Measurements from ENCODE around the gene CABLES1. TPM values are rescaled to one million over a fixed set of nuclear protein-coding genes. Genes with fewer than 3 reads are reported as not detected.

CABLES1 gene
- total RNA-seq, 1 experiment from 2014 or later, result 29.5 TPM

DNA sequence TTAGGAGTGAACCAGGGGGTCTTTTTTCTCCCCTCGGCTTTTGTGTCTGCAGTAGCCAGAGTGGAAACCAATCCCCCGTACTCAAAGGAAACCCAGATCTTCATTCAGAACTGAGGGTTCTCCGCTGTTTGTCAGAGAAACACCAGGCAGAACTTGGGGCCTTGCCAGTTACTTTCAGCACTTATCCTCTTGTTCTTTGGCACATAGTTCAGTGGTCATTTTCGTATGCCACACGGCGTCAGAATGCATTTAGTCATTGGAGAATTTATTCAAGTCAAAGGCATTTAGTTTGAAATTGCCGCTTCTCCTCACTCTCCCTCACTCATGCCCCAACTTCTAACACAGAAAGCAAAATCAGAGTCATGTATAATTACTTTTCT lies 102.9 kb downstream of the CABLES1 start:
- CTCF ChIA-PET, result interaction anchor here (0.6 kb wide), 1 partner anchor 22 kb away, joined by 3 read pairs; no protein-coding TSS in a partner anchor
- no peaks in the 10 kb centered on the region for H3K9me3 ChIP-seq
- TF ChIP-seq, protein P1, sequence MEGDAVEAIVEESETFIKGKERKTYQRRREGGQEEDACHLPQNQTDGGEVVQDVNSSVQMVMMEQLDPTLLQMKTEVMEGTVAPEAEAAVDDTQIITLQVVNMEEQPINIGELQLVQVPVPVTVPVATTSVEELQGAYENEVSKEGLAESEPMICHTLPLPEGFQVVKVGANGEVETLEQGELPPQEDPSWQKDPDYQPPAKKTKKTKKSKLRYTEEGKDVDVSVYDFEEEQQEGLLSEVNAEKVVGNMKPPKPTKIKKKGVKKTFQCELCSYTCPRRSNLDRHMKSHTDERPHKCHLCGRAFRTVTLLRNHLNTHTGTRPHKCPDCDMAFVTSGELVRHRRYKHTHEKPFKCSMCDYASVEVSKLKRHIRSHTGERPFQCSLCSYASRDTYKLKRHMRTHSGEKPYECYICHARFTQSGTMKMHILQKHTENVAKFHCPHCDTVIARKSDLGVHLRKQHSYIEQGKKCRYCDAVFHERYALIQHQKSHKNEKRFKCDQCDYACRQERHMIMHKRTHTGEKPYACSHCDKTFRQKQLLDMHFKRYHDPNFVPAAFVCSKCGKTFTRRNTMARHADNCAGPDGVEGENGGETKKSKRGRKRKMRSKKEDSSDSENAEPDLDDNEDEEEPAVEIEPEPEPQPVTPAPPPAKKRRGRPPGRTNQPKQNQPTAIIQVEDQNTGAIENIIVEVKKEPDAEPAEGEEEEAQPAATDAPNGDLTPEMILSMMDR (IDR thresholded peaks at IDR 0.05; ENCODE audit: insufficient read depth in 1 of 2, low read depth in 1 of 2, low read length in 1 of 2, severe bottlenecking in 1 of 2, unreplicated experiment in 1 of 2), result no peak
- DNase-seq, result no peak
- no peak overlapping the region for H3K4me3 ChIP-seq (ENCODE audit: low read depth, low read length)
- no peaks in the 10 kb centered on the region for H3K4me1 Mint-ChIP-seq (ENCODE audit: low read depth, unreplicated experiment)
- H3K4me3 Mint-ChIP-seq (ENCODE audit: unreplicated experiment), result no peak overlapping the region
- POLR2A ChIA-PET, result no interaction called here
- peaks cover 29% of the 10 kb centered on the region for H3K36me3 Mint-ChIP-seq (ENCODE audit: insufficient read depth, unreplicated experiment)
- no peak overlapping the region for H3K27ac Mint-ChIP-seq (ENCODE audit: unreplicated experiment)
- H3K27me3 ChIP-seq (replicated peaks; ENCODE audit: control insufficient read depth, insufficient read depth, low read length), result no peaks in the 10 kb centered on the region
- intact Hi-C loops (cut with micrococcal nuclease; ENCODE audit: unreplicated experiment), result no loop called here
- no TSS peak for BruUV-seq (replicated peaks)
- no peaks in the 10 kb centered on the region for H3K27me3 Mint-ChIP-seq (ENCODE audit: insufficient read depth, unreplicated experiment)
- H3K9me3 Mint-ChIP-seq (ENCODE audit: unreplicated experiment), result no peaks in the 10 kb centered on the region
- H3K4me1 ChIP-seq, result peaks cover 5% of the 10 kb centered on the region; the same call in 1 of the 2 replicates
- peaks cover 4% of the 10 kb centered on the region for H3K36me3 ChIP-seq (ENCODE audit: control insufficient read depth, insufficient read depth, low read length)

DNA sequence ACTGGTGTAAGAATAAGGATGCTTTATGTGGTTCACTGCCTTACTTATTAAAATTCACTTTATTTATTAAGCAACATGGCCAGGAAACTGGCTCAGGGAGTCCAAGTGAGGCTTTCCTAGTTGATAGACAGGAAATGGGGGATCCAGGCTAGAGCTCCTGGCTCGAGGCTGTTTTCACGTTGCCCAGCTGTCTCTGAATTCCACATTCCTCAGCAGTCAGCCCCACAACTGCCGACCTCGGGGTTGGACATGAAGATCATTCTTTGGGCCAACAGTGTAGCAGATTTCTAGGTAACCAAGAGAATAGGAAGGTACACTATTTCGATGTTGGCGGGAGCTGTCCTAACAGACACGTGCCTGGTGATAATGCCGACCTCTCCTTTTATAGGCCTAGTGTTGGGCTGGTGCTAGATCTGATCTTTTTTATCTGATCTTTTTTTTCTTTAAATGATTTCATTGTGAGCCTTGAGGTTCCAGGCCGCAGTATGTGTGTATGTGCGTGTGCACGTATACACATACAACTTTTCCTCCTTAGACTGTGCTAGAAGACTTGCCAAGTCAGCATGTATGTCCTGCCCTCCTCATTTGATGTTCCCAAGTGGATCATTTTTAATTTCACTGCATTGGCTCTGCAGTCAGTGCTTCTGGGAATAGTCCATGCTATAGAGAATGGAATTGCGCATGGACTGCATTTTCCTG lies 103.5 kb downstream of the CABLES1 start:
- Histone ChIP-seq H3K27me3 (replicated peaks; ENCODE audit: control insufficient read depth, insufficient read depth, low read length) (no peaks in the 10 kb centered on the region), H3K9me3 (no peaks in the 10 kb centered on the region), H3K4me3 (ENCODE audit: low read depth, low read length) (no peak overlapping the region), H3K36me3 (ENCODE audit: control insufficient read depth, insufficient read depth, low read length) (peaks cover 4% of the 10 kb centered on the region), H3K4me1 (peaks cover 5% of the 10 kb centered on the region; the same call in 1 of the 2 replicates)
- peaks cover 35% of the 10 kb centered on the region for H3K36me3 Mint-ChIP-seq (ENCODE audit: insufficient read depth, unreplicated experiment)
- DNase-seq, result no peak
- H3K4me1 Mint-ChIP-seq (ENCODE audit: low read depth, unreplicated experiment), result no peaks in the 10 kb centered on the region
- ChIA-PET CTCF (no interaction called here), POLR2A (no interaction called here)
- intact Hi-C loops (cut with micrococcal nuclease; ENCODE audit: unreplicated experiment), result no loop called here
- H3K9me3 Mint-ChIP-seq (ENCODE audit: unreplicated experiment), result no peaks in the 10 kb centered on the region
- H3K27ac Mint-ChIP-seq (ENCODE audit: unreplicated experiment), result no peak overlapping the region
- TF ChIP-seq, protein P1 (IDR thresholded peaks at IDR 0.05; ENCODE audit: insufficient read depth in 1 of 2, low read depth in 1 of 2, low read length in 1 of 2, severe bottlenecking in 1 of 2, unreplicated experiment in 1 of 2), result no peak
- no TSS peak for BruUV-seq (replicated peaks)
- H3K4me3 Mint-ChIP-seq (ENCODE audit: unreplicated experiment), result no peak overlapping the region
- H3K27me3 Mint-ChIP-seq (ENCODE audit: insufficient read depth, unreplicated experiment), result no peaks in the 10 kb centered on the region

DNA sequence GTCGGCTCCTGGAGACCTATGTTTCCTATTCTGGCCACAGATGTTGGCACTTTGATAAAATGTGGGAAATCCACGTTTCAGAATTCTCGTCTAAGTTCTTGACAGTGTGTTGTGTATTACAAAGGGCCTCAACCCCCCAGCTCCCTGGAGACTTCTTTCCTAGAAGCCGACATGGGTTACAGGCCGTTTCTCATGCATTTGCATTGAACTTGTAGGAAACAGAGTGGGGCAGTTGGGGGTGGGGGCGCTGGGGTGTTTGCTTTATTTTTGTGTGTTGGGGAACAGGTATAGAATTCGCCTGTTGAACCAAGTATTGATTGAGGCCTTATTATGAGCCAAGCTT lies 104.0 kb downstream of the CABLES1 start:
- H3K4me3 Mint-ChIP-seq (ENCODE audit: unreplicated experiment), result no peak overlapping the region
- BruUV-seq (replicated peaks), result no TSS peak
- CTCF ChIA-PET, result no interaction called here

More for the DNA sequence above, 104.0 kb downstream of the CABLES1 start:
- Histone ChIP-seq H3K4me1 (peaks cover 5% of the 10 kb centered on the region; the same call in 1 of the 2 replicates), H3K36me3 (ENCODE audit: control insufficient read depth, insufficient read depth, low read length) (peaks cover 4% of the 10 kb centered on the region), H3K9me3 (no peaks in the 10 kb centered on the region), H3K27me3 (replicated peaks; ENCODE audit: control insufficient read depth, insufficient read depth, low read length) (no peaks in the 10 kb centered on the region), H3K4me3 (ENCODE audit: low read depth, low read length) (no peak overlapping the region)
- Mint-ChIP-seq H3K9me3 (ENCODE audit: unreplicated experiment) (no peaks in the 10 kb centered on the region), H3K4me1 (ENCODE audit: low read depth, unreplicated experiment) (no peaks in the 10 kb centered on the region), H3K27ac (ENCODE audit: unreplicated experiment) (no peak overlapping the region), H3K27me3 (ENCODE audit: insufficient read depth, unreplicated experiment) (no peaks in the 10 kb centered on the region), H3K36me3 (ENCODE audit: insufficient read depth, unreplicated experiment) (peaks cover 37% of the 10 kb centered on the region)
- intact Hi-C loops (cut with micrococcal nuclease; ENCODE audit: unreplicated experiment), result no loop called here
- TF ChIP-seq, protein P1 (IDR thresholded peaks at IDR 0.05; ENCODE audit: insufficient read depth in 1 of 2, low read depth in 1 of 2, low read length in 1 of 2, severe bottlenecking in 1 of 2, unreplicated experiment in 1 of 2), result no peak
- POLR2A ChIA-PET, result no interaction called here
- no peak for DNase-seq
